Stimulated activated CD8-positive, alpha-beta memory T cell treated with anti-CD3 and anti-CD28 coated beads, Interleukin-7, amount 100 ng/mL, for 24 hours (primary cell): Measurements from ENCODE around the gene GET4.
"Not testable (repeated sequence)": the region's sequence is repeated elsewhere in the genome, so short reads cannot be mapped to it uniquely, and the experiment has no call there.

ENCODE experiments used
- DNase-seq: peaks from one replicate; pipeline ENCODE4 v3.0.0-alpha.2; 2020; ENCODE audit warnings: low read depth

Gene GET4

DNA sequence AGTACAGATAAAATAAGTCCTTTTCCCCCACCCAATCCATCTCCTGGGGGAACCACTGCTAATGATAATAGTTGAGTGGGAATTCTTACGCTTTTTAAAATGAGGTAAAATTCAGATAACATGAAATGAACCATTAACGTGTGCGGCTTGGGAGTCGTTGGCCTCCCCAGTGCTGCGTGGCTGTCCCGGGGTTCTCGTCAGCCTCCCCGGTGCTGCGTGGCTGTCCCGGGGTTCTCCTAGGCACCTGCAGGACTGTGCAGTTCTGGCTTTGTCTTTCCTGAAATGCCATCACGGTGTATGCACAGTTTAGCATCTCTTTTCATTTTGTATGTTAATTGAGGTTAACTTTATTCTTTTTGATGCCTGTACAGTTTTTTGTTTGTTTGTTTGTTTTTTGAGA lies 30.6 kb upstream of the GET4 start:
- no peak for DNase-seq

DNA sequence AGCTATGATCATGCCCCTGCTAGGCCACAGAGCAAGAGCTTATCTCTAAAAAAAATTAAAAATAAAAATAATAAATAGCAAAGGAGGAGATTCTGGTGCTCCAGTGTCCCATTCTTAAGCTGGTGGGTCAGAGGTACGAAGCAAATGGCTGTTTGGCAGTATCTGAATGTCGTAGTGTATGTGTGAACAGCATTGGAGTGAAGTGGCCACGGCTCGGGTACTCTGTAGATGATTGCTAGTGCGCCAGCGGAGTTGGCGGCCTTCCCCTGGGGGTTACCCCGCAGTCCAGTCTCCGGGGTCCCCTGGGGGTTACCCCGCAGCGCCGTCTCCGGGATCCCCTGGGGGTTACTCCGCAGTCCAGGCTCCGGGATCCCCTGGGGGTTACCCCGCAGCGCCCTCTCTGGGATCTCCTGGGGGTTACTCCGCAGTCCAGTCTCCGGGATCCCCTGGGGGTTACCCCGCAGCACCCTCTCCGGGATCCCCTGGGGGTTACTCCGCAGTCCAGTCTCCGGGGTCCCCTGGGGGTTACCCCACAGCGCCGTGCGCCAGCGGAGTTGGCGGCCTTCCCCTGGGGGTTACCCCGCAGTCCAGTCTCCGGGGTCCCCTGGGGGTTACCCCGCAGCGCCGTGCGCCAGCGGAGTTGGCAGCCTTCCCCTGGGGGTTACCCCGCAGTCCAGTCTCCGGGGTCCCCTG lies 29.2 kb upstream of the GET4 start:
- not testable (repeated sequence) for DNase-seq

DNA sequence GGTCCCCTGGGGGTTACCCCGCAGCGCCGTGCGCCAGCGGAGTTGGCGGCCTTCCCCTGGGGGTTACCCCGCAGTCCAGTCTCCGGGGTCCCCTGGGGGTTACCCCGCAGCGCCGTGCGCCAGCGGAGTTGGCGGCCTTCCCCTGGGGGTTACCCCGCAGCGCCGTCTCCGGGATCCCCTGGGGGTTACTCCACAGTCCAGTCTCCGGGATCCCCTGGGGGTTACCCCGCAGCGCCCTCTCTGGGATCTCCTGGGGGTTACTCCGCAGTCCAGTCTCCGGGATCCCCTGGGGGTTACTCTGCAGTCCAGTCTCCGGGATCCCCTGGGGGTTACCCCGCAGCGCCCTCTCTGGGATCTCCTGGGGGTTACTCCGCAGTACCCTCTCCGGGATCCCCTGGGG lies 28.6 kb upstream of the GET4 start:
- DNase-seq, result not testable (repeated sequence)

DNA sequence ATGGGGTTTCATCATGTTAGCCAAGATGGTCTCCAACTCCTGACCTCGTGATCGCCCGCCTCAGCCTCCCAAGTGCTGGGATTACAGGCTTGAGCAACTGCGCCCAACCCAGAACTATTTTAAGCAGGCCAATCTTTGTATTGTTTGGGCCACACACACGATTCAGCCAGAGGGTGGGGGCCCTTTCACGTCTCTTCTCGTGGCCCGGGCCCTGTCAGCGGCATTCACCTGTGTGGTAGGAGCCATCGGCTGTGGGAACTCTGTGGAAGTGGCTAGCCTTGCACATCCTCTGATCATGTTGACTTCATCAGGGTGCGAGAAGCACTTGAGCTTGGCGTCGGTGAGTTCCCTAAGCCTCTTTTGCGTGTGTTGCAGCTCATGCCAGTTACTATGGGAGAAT lies 27.2 kb upstream of the GET4 start:
- no peak for DNase-seq

DNA sequence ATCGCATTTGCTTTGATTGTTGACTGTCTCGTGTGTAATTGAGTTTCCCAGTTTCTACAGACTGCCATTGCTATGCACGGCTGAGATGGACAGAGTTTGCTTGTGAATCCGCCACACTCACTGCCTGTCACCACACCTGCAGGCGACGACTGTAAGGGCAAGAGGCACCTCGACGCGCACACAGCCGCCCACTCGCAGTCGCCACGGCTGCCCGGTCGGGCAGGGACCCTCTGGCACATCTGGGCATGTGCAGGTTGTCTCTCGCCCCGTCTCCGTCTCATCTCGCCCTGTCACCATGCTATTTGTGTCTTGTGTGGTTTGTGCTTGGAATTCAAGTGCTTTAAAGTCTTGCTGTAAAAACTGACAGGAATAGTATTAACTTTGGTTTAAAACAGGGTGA lies 26.6 kb upstream of the GET4 start:
- DNase-seq, result no peak

DNA sequence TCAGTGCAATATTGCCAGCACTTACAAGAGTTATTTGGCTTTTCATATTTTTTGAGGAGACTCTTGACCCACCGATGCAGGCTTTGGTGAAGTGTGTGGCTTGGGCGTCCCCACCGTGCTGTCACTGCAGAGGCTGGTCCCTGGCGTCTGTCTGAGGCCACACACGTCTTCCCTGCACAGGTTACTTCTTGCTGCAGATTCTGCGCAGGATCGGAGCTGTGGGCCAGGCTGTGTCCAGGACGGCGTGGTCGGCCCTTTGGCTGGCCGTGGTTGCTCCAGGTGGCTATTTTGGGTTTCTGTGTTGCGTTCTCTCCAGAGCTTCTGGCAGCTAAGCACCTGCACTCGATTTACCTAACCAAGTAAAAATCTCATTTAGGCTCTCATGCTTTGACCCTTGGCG lies 25.1 kb upstream of the GET4 start:
- DNase-seq, result no peak

DNA sequence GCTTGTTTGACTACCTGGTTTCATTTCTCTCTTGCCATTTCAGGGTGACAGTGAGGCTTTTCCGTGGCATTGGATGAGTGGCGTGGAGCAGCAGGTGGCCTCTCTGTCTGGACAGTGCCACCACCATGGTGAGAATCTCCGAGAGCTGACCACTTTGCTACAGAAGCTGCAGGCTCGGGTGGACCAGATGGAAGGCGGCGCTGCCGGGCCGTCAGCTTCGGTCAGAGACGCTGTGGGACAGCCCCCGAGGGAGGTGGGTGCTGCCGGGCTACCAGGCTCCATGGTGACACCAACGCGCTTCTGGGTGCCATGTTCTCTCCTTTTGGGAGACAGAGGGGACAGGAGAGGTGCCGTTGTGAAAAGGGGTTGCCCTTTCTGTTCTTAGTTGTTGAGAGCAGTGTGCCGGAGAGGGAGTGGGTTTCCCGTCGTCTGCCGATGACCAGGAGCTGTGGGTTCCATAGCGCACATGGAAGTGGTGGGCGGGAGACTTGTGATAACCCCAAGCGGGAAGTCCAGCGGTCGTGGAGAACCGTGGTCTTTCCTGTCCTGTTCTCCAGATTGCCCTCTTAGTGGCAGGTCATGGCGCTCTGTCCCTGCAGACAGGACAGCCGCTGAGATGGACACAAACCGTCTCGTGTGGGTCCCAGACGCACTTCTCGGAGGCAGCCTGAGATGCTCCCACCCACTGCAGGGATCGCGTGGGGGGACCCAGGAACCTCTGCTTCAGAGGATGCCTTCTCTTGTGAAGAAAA lies 22.8 kb upstream of the GET4 start:
- no peak for DNase-seq

DNA sequence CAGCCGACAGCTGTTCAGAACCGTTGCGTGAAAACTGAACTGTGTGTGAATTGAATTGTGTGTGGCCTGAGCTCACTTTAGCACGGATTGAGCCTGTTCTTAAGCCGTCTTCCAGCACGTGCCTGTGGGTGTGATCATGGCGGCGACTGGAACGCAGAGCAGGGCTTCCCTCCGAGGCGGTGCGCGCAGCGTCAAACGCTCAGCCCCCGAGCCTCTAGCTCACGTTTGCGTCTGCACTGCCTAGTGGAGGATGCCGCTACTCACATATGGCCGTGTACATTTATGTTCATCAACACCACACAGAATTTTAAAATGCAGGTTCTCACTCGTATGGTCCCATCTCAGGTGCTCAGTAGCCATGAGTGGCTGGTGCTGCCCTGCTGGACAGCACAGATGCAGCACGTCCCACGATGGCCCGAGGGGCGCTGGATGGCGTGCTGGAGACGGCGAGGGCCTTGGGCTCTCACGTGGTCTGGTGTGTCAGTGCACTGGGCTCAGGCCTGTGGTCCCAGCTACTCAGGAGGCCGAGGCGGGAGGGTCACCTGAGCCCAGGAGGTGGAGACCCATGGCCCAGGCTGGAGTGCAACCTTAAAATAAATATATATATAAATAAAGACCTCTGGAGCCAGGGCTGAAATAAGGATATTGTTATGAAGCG lies 22.1 kb upstream of the GET4 start:
- no peak for DNase-seq

DNA sequence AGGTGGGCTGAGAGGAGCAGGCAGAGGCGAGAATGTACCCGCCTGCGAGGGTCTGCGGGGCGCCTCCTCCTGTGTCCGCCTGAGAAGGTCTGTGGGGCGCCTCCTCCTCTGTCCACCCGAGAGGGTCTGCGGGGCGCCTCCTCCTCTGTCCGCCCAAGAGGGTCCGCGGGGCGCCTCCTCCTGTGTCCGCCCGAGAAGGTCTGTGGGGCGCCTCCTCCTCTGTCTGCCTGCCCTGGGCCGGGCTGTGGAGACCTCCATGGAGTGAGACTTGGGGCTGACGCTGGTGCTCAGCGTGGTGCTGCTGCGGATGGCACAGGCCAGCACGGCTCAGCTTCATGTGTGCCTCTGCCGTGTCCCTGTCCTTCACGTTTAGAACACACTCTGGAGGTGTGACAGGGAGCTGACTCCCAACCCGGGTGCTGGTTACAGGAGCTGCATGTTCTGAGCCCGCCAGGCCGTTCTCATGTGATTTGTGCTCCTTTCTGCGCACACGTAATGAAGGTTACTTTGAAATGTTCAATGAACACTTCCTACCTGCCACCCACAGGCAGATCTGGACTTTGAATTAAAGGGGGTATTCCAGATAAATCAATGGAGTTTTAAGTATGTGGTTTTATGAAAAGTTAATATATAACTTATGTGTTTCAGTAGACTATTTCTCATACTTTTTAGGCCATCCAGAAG lies 20.5 kb upstream of the GET4 start:
- no peak for DNase-seq

DNA sequence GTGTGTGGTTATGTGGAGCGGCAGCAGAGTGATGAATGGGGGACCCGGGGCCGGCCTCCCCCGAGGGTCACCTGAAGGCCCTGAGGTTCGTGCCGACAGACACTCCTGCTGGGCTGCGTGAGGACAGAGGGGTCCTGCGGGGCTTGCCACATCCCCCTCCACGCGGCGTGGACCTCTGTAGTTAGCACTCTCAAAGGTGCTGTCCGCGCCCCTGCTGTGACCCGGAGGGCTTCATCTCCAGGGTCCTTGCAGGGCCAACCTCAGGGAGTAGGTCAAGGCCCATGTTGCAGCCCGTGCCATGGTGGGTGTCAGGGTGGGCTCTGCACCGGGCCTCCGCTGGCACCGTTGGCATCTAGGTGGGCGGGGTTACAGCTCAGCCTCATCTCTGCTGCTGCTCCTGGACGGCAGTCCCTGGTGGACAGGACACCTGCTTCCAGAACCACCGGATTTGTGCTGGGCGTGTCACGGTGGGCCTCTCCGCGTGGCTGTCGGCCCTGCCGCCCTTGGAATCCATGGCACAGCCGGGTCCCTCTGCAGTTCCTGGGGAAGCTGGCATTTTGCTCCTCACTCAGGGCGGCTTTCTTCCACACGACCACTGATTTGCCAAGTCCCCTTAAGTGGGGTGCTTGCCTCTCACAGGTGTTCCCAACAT lies 19.8 kb upstream of the GET4 start:
- no peak for DNase-seq

DNA sequence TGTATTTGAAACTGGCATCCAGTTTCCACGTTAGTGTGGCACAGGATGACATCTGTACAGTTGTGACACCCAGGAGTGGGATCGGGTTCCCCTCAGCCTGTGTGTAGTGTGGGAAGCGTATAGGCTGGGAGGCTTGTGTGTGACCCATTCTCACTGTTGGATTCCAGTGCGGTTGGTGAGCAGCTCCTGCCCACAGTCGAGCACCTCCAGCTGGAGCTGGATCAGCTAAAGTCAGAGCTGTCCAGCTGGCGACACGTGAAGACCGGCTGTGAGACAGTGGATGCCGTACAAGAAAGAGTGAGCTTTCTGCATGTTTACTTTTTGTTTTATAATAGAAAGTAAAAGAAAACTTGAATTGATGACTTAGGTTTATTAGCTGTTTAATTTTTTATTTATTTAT lies 18.7 kb upstream of the GET4 start:
- DNase-seq, result no peak

DNA sequence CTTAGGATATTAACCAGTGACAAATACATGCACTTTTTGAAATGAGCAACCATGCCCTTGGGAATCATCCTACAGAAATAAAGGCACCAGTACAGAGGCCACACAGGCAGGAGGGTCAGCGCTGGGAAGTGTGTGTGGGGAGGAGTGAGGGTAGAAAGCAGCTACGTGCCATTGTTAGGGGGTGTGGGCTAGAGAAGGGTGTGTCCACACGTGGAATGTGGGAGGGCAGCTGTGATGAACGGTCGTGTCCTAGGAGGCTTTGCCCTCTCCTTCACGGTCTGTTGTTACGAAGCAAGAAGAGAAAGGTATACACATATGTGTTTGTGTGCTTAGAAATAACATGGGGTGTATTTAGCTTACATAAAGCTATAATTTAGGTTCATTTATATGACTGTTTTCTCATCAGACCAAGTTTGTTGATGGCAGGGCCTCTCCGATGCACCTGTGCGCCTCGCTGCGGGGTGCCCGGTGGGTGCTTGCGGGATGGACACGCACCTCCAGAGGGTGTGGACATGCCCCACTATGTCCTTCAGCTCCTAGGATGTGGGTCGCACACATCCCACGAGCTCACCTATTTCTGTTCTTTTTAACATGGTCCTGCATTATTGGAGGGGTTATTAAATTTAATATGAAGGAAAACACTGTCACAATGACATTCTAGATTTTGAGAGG lies 16.9 kb upstream of the GET4 start:
- no peak for DNase-seq

DNA sequence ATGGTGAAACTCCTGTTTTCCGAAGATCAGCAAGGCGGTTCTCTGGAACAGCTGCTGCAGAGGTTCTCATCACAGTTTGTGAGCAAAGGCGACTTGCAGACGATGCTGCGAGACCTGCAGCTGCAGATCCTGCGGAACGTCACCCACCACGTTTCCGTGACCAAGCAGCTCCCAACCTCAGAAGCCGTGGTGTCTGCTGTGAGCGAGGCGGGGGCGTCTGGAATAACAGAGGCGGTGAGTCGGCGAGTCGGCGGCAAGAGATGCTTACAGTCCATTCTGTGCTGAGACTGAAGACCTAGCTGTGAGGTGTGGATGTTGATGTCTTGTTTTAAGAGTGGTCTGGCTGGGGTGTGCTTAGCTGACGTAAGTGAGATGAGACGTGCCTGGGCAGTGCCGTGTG lies 16.2 kb upstream of the GET4 start:
- DNase-seq, result no peak

DNA sequence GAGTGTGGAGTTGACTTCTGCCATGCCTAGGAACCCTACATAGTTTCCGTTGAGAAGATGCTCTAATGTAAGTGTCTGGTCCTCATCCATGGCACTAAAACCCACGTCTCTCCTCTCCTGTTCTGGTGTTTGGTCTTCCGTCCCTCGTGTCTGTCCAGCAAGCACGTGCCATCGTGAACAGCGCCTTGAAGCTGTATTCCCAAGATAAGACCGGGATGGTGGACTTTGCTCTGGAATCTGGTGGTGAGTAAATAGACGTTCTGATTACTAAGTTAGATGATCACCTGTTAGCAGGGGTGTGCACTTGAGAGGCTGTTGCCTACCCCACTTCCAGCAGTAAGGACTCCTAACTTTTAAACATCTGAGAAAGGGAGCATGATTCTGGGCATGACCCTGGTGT lies 15.1 kb upstream of the GET4 start:
- DNase-seq, result no peak

DNA sequence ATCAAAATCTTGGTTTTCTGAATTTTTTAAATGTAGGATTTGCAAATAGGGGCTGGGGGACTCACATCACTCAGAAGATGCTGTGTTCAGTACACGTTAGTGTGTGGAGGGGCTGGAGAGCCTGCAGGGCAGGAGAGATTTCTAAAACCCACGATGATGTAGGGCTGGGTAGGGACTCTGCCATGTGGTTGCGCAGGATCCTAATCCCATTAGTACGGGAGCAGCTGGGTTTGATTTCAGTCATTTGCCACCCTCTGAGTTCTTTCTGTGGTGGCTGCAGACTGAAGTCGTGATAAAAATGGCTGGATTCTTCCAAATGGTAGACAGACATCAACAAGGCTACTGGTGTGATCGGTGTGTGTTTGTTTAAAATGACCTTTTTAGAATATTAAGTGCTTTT lies 14.2 kb upstream of the GET4 start:
- no peak for DNase-seq

DNA sequence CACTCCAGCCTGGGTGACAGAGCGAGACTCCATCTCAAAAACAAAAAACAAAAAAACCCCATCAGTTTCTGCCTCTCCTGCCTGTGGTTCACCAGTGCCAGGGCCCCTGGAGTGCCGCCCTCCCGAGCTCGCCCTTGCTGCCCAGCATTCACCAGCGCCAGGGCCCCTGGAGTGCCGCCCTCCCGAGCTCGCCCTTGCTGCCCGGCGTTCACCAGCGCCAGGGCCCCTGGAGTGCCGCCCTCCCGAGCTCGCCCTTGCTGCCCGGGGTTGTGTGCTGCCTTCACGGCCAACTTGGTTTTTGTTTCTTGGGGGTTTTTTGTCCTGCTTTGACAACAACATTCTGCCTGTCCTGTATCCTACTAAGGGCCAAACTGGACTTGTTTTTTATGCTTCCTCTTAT lies 13.2 kb upstream of the GET4 start:
- no peak for DNase-seq

DNA sequence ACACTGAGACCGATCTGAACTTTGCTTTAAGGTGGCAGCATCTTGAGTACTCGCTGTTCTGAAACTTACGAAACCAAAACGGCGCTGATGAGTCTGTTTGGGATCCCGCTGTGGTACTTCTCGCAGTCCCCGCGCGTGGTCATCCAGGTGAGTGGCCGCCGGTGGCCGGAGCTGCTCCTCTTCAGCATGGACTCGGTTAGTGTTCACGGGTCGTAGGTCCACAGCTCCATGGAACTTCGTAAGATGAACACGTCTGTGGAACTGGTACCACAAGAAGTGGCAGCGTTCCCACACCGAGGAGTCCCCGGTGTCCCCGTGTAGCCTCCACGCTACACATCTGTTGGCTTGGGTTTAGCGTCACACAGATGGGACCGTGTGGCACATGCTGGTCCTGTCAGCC lies 10.4 kb upstream of the GET4 start:
- DNase-seq, result no peak

DNA sequence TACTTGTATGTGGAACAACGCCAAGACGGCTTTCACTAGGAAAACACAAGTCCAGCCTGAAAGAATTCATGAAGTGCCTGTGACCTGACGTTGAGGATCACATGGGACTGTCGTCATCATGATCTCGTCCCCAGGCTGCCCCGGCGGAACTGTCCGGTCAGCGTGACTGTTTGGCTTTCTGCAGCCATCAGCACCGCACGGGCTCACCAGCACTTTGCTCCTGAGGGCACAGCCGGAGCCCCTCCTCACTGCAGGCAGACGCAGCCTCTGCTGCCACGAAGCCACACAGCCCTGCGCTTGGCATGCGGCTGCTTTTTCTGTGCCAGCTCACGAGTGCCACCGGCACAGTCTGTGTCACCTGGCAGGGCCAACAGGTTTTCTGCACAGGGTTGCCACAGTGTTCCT lies 9.4 kb upstream of the GET4 start:
- DNase-seq, result no peak

DNA sequence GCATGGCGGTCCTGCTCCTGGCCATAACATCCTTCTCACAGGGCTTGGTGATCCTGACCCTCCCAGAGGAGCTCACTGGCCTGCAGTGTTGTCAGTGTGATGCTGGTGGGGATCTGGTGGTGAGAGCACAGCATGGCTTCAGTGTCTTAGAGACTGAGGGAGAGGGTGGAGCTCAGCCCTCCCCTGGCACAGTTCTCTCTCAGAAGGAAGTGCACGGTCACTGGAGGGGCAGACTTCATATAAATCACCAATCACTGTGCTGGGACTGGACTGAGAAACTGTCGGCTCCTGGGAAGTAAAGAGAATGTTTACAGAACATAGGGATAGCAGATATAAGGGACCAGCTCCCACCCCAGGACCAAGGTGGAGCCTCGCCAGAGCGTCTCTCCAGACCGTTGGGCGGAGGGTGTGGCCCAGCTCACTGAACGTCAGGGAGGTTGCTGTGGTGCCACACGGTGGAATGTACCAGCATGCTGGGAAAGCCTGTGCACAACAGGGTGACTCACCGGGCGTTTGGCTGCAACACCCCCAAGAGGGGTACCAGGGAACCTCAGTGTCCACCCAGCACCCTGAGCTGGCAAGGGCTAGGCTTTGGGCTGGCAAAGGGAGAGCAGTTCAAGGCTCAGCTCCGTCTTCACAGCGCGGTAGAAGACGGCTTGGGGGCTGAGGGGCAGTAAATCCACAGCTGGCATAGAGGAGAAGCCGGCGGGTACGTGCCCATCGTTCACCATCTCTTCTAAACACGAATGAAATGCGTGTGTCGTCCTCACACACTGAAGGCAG lies 8.8 kb upstream of the GET4 start:
- DNase-seq, result no peak

DNA sequence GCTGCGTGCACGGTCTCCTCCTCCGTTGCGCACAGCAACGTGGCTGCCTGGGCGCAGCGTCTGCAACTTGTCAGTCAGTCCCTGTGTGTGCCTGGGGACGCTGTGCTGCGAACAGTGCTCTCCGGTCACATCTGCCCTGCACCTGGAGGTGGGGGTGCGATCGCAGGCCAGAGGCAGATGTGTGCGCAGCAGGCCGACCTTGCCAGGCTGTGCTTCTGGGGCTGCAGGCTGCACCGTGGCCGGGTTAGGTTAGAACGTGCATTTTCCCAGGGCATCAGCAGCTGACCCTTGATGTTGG lies 8.2 kb upstream of the GET4 start:
- DNase-seq, result no peak

DNA sequence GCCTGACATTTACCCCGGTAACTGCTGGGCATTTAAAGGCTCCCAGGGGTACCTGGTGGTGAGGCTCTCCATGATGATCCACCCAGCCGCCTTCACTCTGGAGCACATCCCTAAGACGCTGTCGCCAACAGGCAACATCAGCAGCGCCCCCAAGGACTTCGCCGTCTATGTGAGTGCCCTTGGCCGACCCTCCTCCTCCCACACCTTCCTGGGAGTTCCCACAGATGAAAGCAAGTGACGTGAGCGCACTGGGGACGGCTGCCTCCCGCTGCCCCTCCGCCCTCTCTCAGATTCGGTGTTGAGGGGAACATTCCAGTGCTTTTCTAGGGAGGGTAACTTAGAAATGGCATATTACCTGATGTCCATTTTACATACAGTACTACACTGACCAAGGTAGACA lies 7.0 kb upstream of the GET4 start:
- DNase-seq, result no peak
